ENCODE data around the gene VIPR2. TPM values are rescaled to one million over a fixed set of nuclear protein-coding genes. Genes with fewer than 3 reads are reported as not detected.

Gene VIPR2
- total RNA-seq, 1 donor from 2014 or later = not detected

DNA sequence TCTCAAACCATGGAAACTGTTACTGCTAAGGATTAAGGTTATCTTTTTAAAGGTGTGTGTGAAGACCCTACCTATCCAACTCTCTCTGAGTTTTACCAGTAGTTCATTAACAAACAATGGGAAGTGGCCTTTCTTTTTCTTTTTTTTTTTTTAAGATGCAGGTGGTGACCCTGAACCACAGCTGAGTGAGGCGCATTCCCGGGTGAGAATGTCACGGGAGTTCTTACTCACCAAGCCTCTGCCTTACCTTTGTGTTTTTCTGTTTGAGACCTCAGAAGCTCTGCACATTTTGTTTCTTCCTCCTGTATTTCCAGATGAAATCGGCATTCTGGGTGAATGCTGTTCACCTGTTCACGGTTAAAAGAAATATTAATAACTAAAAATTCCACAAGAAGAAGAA, 2.5 kb downstream of the VIPR2 start:
- H3K36me3 Mint-ChIP-seq (ENCODE audit: unreplicated experiment) = no peaks in the 10 kb centered on the region
- H3K9me3 Mint-ChIP-seq (ENCODE audit: unreplicated experiment) = peaks cover 3% of the 10 kb centered on the region
- peaks cover 7% of the 10 kb centered on the region for H3K27me3 Mint-ChIP-seq (ENCODE audit: unreplicated experiment)
- TF ChIP-seq, protein P1, sequence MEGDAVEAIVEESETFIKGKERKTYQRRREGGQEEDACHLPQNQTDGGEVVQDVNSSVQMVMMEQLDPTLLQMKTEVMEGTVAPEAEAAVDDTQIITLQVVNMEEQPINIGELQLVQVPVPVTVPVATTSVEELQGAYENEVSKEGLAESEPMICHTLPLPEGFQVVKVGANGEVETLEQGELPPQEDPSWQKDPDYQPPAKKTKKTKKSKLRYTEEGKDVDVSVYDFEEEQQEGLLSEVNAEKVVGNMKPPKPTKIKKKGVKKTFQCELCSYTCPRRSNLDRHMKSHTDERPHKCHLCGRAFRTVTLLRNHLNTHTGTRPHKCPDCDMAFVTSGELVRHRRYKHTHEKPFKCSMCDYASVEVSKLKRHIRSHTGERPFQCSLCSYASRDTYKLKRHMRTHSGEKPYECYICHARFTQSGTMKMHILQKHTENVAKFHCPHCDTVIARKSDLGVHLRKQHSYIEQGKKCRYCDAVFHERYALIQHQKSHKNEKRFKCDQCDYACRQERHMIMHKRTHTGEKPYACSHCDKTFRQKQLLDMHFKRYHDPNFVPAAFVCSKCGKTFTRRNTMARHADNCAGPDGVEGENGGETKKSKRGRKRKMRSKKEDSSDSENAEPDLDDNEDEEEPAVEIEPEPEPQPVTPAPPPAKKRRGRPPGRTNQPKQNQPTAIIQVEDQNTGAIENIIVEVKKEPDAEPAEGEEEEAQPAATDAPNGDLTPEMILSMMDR (IDR thresholded peaks at IDR 0.05; ENCODE audit: partially characterized antibody, unreplicated experiment) = no peak
- H3K4me1 Mint-ChIP-seq (ENCODE audit: low read depth, unreplicated experiment) = peaks cover 2% of the 10 kb centered on the region
- no peak overlapping the region for H3K27ac Mint-ChIP-seq (ENCODE audit: unreplicated experiment)
- DNase-seq = no peak
- no peak overlapping the region for H3K4me3 Mint-ChIP-seq (ENCODE audit: unreplicated experiment)

- Mint-ChIP-seq H3K27me3 (ENCODE audit: unreplicated experiment) (peaks cover 7% of the 10 kb centered on the region), H3K9me3 (ENCODE audit: unreplicated experiment) (peaks cover 3% of the 10 kb centered on the region), H3K4me1 (ENCODE audit: low read depth, unreplicated experiment) (peaks cover 2% of the 10 kb centered on the region), H3K27ac (ENCODE audit: unreplicated experiment) (no peak overlapping the region), H3K4me3 (ENCODE audit: unreplicated experiment) (no peak overlapping the region), H3K36me3 (ENCODE audit: unreplicated experiment) (no peaks in the 10 kb centered on the region)
- DNase-seq = no peak
- TF ChIP-seq, protein P1 (IDR thresholded peaks at IDR 0.05; ENCODE audit: partially characterized antibody, unreplicated experiment) = no peak
Observed at GRCh38 chr7:159141660-159142059, 3.0 kb downstream of the VIPR2 start.

DNA sequence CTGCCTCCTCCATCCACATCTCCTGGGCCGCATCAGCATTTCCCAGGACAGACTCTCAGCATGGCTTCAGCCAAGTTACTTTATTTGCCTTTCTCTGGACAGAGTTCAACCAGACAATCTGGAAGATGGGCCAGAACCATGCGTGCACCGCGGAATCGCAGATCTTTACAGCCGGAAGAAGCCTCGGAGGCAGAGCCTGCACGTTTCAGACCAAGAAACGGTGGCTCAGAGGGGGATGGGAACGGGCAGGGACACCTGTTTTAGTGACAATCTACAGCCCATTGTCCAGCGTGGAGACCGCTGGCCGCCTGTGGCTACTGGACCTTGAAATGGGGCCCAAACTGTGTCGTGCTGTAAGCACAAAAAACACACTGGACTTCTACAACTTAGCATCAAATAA, 3.5 kb downstream of the VIPR2 start:
- H3K9me3 Mint-ChIP-seq (ENCODE audit: unreplicated experiment) = peaks cover 3% of the 10 kb centered on the region
- TF ChIP-seq, protein P1 (IDR thresholded peaks at IDR 0.05; ENCODE audit: partially characterized antibody, unreplicated experiment) = no peak
- H3K4me1 Mint-ChIP-seq (ENCODE audit: low read depth, unreplicated experiment) = peaks cover 2% of the 10 kb centered on the region
- H3K36me3 Mint-ChIP-seq (ENCODE audit: unreplicated experiment) = no peaks in the 10 kb centered on the region
- H3K27me3 Mint-ChIP-seq (ENCODE audit: unreplicated experiment) = peaks cover 7% of the 10 kb centered on the region
- H3K4me3 Mint-ChIP-seq (ENCODE audit: unreplicated experiment) = no peak overlapping the region
- no peak overlapping the region for H3K27ac Mint-ChIP-seq (ENCODE audit: unreplicated experiment)
- DNase-seq = no peak

DNA sequence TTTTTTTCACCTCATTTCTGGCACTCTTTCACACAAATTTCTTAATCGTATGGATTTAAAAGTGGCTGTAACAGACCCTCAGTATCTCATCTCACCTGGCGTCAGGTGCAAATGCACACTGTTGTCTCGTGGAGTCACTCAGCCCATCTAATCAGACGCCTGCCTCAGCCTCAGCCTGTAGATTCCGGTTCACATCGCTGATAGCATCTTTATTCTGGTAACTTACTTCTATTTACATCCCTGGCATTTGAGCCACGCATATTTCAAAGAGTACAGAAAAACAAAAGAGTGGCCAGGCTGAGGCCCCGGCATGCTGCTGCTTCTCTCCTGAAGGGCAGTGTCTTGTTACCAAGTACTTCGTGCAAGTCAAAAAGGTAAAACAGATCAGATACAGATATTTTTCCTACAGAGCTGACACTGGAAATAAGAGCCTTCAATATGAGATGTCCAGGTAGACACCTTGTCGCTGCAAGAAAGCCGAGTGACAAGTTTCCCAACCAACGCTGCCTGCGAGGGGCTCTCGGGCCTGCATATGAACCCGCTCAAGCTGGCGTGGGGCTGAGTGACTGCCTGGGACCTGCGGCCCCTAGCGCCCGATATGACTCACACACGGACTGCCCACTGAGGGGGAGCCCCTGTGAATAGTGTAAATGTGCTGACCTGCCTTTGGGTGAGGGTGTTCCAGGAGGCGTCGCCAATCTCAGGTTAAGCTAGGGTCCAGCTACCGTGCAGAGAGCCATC, 4.3 kb downstream of the VIPR2 start:
- peaks cover 7% of the 10 kb centered on the region for H3K27me3 Mint-ChIP-seq (ENCODE audit: unreplicated experiment)
- H3K4me3 Mint-ChIP-seq (ENCODE audit: unreplicated experiment) = no peak overlapping the region
- H3K9me3 Mint-ChIP-seq (ENCODE audit: unreplicated experiment) = peaks cover 3% of the 10 kb centered on the region
- no peak for DNase-seq
- H3K36me3 Mint-ChIP-seq (ENCODE audit: unreplicated experiment) = no peaks in the 10 kb centered on the region
- no peak overlapping the region for H3K27ac Mint-ChIP-seq (ENCODE audit: unreplicated experiment)
- H3K4me1 Mint-ChIP-seq (ENCODE audit: low read depth, unreplicated experiment) = peaks cover 2% of the 10 kb centered on the region
- TF ChIP-seq, protein P1 (IDR thresholded peaks at IDR 0.05; ENCODE audit: partially characterized antibody, unreplicated experiment) = no peak

GRCh38 chr7:159139639-159140038, 5.0 kb downstream of the VIPR2 start:
- no peak overlapping the region for H3K4me3 Mint-ChIP-seq (ENCODE audit: unreplicated experiment)
- H3K36me3 Mint-ChIP-seq (ENCODE audit: unreplicated experiment) = no peaks in the 10 kb centered on the region
- H3K4me1 Mint-ChIP-seq (ENCODE audit: low read depth, unreplicated experiment) = peaks cover 2% of the 10 kb centered on the region

More at GRCh38 chr7:159139639-159140038, 5.0 kb downstream of the VIPR2 start:
- TF ChIP-seq, protein P1 (IDR thresholded peaks at IDR 0.05; ENCODE audit: partially characterized antibody, unreplicated experiment) = no peak
- H3K27ac Mint-ChIP-seq (ENCODE audit: unreplicated experiment) = no peak overlapping the region
- DNase-seq = no peak
- H3K9me3 Mint-ChIP-seq (ENCODE audit: unreplicated experiment) = peaks cover 3% of the 10 kb centered on the region
- H3K27me3 Mint-ChIP-seq (ENCODE audit: unreplicated experiment) = peaks cover 7% of the 10 kb centered on the region
